H9 (cell line): ENCODE data around the gene FKRP. TPM values are rescaled to one million over a fixed set of nuclear protein-coding genes. Genes with fewer than 3 reads are reported as not detected.

Experiments used
- DNase-seq: peaks from one replicate; pipeline ENCODE4 v3.0.0-alpha.2; 2017
- H2AFZ ChIP-seq: one replicate; pipeline ENCODE4 v1.6.1; 2013; ENCODE audit warnings: mild to moderate bottlenecking, low read length, control low read depth, moderate library complexity
- H2AK5ac ChIP-seq: 2 replicates; pipeline ENCODE4 v1.6.1; 2013; ENCODE audit warnings: low read length, control low read depth, mixed read lengths; ENCODE audit not compliant: insufficient read length
- H2BK120ac ChIP-seq: one replicate; pipeline ENCODE4 v1.6.1; 2013; ENCODE audit warnings: low read depth, mild to moderate bottlenecking, low read length, control low read depth, inconsistent platforms; ENCODE audit not compliant: poor library complexity, severe bottlenecking
- H2BK12ac ChIP-seq: 2 replicates; pipeline ENCODE4 v1.6.1; 2013; ENCODE audit warnings: low read length, control low read depth, mixed read lengths, low read depth; ENCODE audit not compliant: insufficient read length
- H2BK15ac ChIP-seq: 2 replicates; pipeline ENCODE4 v1.6.1; 2013; ENCODE audit warnings: low read depth, low read length, control low read depth
- H2BK20ac ChIP-seq: one replicate; pipeline ENCODE4 v1.6.1; 2013; ENCODE audit warnings: low read depth, mild to moderate bottlenecking, low read length, control low read depth, inconsistent platforms; ENCODE audit not compliant: poor library complexity, severe bottlenecking
- H2BK5ac ChIP-seq: 2 replicates; pipeline ENCODE4 v1.6.1; 2013; ENCODE audit warnings: low read length, control low read depth, mixed read lengths; ENCODE audit not compliant: insufficient read length
- H3K14ac ChIP-seq: 2 replicates; pipeline ENCODE4 v1.6.1; 2013; ENCODE audit warnings: low read length, control low read depth; ENCODE audit not compliant: insufficient read depth
- H3K18ac ChIP-seq: 2 replicates; pipeline ENCODE4 v1.6.1; 2013; ENCODE audit warnings: low read depth, mild to moderate bottlenecking, mixed read lengths, low read length, control low read depth; ENCODE audit not compliant: insufficient read length
- H3K23ac ChIP-seq: 2 replicates; pipeline ENCODE4 v1.6.1; 2013; ENCODE audit warnings: low read length, control low read depth, mixed read lengths, low read depth; ENCODE audit not compliant: insufficient read length
- H3K23me2 ChIP-seq: 2 replicates; pipeline ENCODE4 v1.6.1; 2013; ENCODE audit warnings: low read depth, mild to moderate bottlenecking, mixed read lengths, low read length, control low read depth; ENCODE audit not compliant: insufficient read length, poor library complexity, severe bottlenecking
- H3K27ac ChIP-seq: 2 replicates; pipeline ENCODE4 v1.5.1; 2013; ENCODE audit warnings: low read length, control low read depth, mixed read lengths, low read depth; ENCODE audit not compliant: insufficient read length
- H3K27me3 ChIP-seq: 2 replicates; pipeline ENCODE4 v1.6.1; 2013; ENCODE audit warnings: low read length, control low read depth, inconsistent platforms; ENCODE audit not compliant: insufficient read depth
- H3K4ac ChIP-seq: 2 replicates; pipeline ENCODE4 v1.6.1; 2013; ENCODE audit warnings: low read depth, mild to moderate bottlenecking, control low read depth, inconsistent platforms, low read length, moderate library complexity
- H3K4me1 ChIP-seq: 2 replicates; pipeline ENCODE4 v1.6.1; 2013; ENCODE audit warnings: low read length, control low read depth, inconsistent platforms; ENCODE audit not compliant: insufficient read depth
- H3K4me2 ChIP-seq: 2 replicates; pipeline ENCODE4 v1.6.1; 2013; ENCODE audit warnings: low read length, control low read depth, mixed read lengths; ENCODE audit not compliant: insufficient read length, insufficient read depth
- H3K56ac ChIP-seq: 2 replicates; pipeline ENCODE4 v1.6.1; 2013; ENCODE audit warnings: low read depth, mild to moderate bottlenecking, mixed read lengths, low read length, control low read depth; ENCODE audit not compliant: insufficient read length
- H3K79me1 ChIP-seq: 2 replicates; pipeline ENCODE4 v1.6.1; 2013; ENCODE audit warnings: low read depth, mild to moderate bottlenecking, moderate library complexity, low read length, control low read depth, inconsistent platforms; ENCODE audit not compliant: insufficient read depth, poor library complexity, severe bottlenecking
- H3K79me2 ChIP-seq: 2 replicates; pipeline ENCODE4 v1.6.1; 2013; ENCODE audit warnings: low read length, control low read depth, inconsistent platforms; ENCODE audit not compliant: insufficient read depth
- H3K9ac ChIP-seq: 2 replicates; pipeline ENCODE4 v1.6.1; 2013; ENCODE audit warnings: low read length, control low read depth, mixed read lengths; ENCODE audit not compliant: insufficient read length; ENCODE audit errors: extremely low read depth
- H3K9me3 ChIP-seq: one replicate; pipeline ENCODE4 v1.6.1; 2013; ENCODE audit warnings: low read depth, low read length, inconsistent platforms; ENCODE audit not compliant: control insufficient read depth
- H3T11ph ChIP-seq: one replicate; pipeline ENCODE4 v1.6.1; 2013; ENCODE audit warnings: mild to moderate bottlenecking, low read length, control low read depth, inconsistent platforms
- H4K20me1 ChIP-seq: one replicate; pipeline ENCODE4 v1.6.1; 2013; ENCODE audit not compliant: control insufficient read depth, insufficient read length, insufficient read depth
- H4K5ac ChIP-seq: 2 replicates; pipeline ENCODE4 v1.6.1; 2013; ENCODE audit warnings: low read depth, mild to moderate bottlenecking, mixed read lengths, low read length, control low read depth; ENCODE audit not compliant: insufficient read length
- H4K8ac ChIP-seq: replicated peaks from 2 replicates; pipeline ENCODE4 v1.6.1; 2013; ENCODE audit warnings: low read length, control low read depth, mixed read lengths, low read depth; ENCODE audit not compliant: insufficient read length
- H4K91ac ChIP-seq: 2 replicates; pipeline ENCODE4 v1.6.1; 2013; ENCODE audit warnings: low read depth, mild to moderate bottlenecking, moderate library complexity, mixed read lengths, low read length, control low read depth; ENCODE audit not compliant: insufficient read length
- H3K27ac Mint-ChIP-seq, 3 experiments: 2 replicates in 2 of 3; 3 replicates in 1 of 3; pipeline ENCODE4 v1.8.0; 2020 to 2021; ENCODE audit warnings: mixed read lengths in 3 of 3, mild to moderate bottlenecking in 1 of 3, moderate library complexity in 1 of 3
- H3K27me3 Mint-ChIP-seq: 2 replicates; pipeline ENCODE4 v1.8.0; 2021; ENCODE audit warnings: low read depth, mild to moderate bottlenecking, moderate library complexity, mixed read lengths
- H3K36me3 Mint-ChIP-seq, 3 experiments: 2 replicates in 2 of 3; 3 replicates in 1 of 3; pipeline ENCODE4 v1.8.0; 2020 to 2021; ENCODE audit warnings: low read depth in 3 of 3, mixed read lengths in 3 of 3; ENCODE audit not compliant: insufficient read depth in 1 of 3
- H3K4me1 Mint-ChIP-seq, 2 experiments: 2 replicates each; pipeline ENCODE4 v1.8.0; 2020; ENCODE audit warnings: mixed read lengths in 2 of 2
- H3K4me3 Mint-ChIP-seq, 2 experiments: 2 replicates in 1 of 2; 3 replicates in 1 of 2; pipeline ENCODE4 v1.8.0; 2020 to 2021; ENCODE audit warnings: mild to moderate bottlenecking in 2 of 2, mixed read lengths in 2 of 2, moderate library complexity in 1 of 2
- H3K9me3 Mint-ChIP-seq, 2 experiments: 2 replicates in 1 of 2; 3 replicates in 1 of 2; pipeline ENCODE4 v1.8.0; 2020; ENCODE audit warnings: mild to moderate bottlenecking in 2 of 2, mixed read lengths in 2 of 2, moderate library complexity in 1 of 2
- WGBS: extraction: QIAGEN DNeasy Blood & Tissue Kit; methylation state at CpG from one replicate; pipeline ENCODE4 v1.1.7; 2013; ENCODE audit warnings: missing lambda C conversion rate, low lambda C conversion rate, mixed read lengths; ENCODE audit not compliant: insufficient read length; ENCODE audit errors: extremely low coverage; 5-methylcytosine and 5-hydroxymethylcytosine counted together
- total RNA-seq: library from RNA; stranded (reverse); gene quantifications from 2 replicates; pipeline ENCODE4 v1.2.1, GENCODE V29; 2021
- TF ChIP-seq, protein P1 (sequence below): fragments of 200-600 bp; sonication (generic); conservative IDR thresholded peaks from 3 replicates; pipeline ENCODE4 v1.8.0; 2021; ENCODE audit warnings: antibody characterized with exemption, mild to moderate bottlenecking

Gene FKRP
- total RNA-seq, 1 experiment from 2014 or later: 42.2 TPM

DNA sequence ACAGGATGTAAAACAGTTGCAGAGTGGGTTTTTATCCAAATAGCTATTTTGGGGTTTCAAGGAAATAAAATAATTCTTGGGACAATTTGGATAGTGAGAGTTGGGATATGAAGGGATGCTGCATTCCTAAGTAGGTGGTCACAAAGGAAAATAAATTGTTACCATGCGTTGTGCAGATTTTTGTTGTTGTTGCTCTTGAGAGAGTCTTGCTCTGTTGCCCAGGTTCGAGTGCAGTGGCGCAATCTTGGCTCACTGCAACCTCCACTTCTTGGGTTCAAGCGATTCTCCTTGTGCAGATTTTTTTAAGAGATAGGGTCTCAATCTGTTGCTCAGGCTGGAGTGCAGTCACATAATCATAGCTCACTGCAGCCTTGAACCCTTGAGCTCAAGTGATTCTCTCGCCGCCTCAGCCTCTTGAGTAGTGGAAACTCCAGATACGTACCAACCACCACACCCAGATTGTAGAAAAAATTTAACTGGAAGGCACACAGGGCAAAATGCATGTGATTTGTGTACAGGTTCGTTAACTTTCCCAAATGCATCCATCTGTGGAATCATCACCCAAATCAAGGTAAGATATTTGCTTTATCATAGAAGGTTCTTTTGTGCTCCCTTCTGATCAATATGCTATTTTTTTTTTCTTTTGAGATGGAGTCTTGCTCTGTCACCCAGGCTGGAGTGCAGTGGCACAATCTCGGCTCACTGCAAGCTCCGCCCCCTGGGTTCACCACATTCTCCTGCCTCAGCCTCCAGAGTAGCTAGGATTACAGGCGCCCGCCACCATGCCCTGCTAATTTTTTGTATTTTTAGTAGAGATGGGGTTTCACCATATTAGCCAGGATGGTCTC, 26.5 kb downstream of the FKRP start:
- Histone ChIP-seq H3K4me1 (no peaks in the 10 kb centered on the region), H4K91ac (no peak overlapping the region), H2BK5ac (no peak overlapping the region), H3K27ac (no peak overlapping the region), H4K5ac (no peak overlapping the region), H3T11ph (no peak overlapping the region), H2BK120ac (no peak overlapping the region), H2BK12ac (no peak overlapping the region), H2BK20ac (no peak overlapping the region), H3K23ac (no peak overlapping the region), H3K9ac (no peak overlapping the region), H2AFZ (no peak overlapping the region), H3K9me3 (no peaks in the 10 kb centered on the region), H3K18ac (no peak overlapping the region), H3K23me2 (no peaks in the 10 kb centered on the region), H2BK15ac (no peak overlapping the region), H3K4ac (no peak overlapping the region), H4K20me1 (no peaks in the 10 kb centered on the region), H3K27me3 (no peaks in the 10 kb centered on the region), H3K14ac (no peak overlapping the region), H3K79me2 (no peaks in the 10 kb centered on the region), H3K79me1 (no peaks in the 10 kb centered on the region), H4K8ac (no peak overlapping the region), H3K56ac (no peak overlapping the region), H3K4me2 (no peak overlapping the region), H2AK5ac (no peak overlapping the region)
- no peaks in the 10 kb centered on the region for H3K27me3 Mint-ChIP-seq
- TF ChIP-seq, protein P1, sequence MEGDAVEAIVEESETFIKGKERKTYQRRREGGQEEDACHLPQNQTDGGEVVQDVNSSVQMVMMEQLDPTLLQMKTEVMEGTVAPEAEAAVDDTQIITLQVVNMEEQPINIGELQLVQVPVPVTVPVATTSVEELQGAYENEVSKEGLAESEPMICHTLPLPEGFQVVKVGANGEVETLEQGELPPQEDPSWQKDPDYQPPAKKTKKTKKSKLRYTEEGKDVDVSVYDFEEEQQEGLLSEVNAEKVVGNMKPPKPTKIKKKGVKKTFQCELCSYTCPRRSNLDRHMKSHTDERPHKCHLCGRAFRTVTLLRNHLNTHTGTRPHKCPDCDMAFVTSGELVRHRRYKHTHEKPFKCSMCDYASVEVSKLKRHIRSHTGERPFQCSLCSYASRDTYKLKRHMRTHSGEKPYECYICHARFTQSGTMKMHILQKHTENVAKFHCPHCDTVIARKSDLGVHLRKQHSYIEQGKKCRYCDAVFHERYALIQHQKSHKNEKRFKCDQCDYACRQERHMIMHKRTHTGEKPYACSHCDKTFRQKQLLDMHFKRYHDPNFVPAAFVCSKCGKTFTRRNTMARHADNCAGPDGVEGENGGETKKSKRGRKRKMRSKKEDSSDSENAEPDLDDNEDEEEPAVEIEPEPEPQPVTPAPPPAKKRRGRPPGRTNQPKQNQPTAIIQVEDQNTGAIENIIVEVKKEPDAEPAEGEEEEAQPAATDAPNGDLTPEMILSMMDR: no peak
- DNase-seq: no peak
- no CpG with 5 or more reads among the region's 12 CpGs for WGBS
- H3K4me3 Mint-ChIP-seq: no peak overlapping the region
- peaks cover 25 to 40% (median 28%) of the 10 kb centered on the region in 3 experiments for H3K36me3 Mint-ChIP-seq
- peaks cover 6 to 7% of the 10 kb centered on the region in 2 experiments; a peak in 2 of 4 replicates for H3K4me1 Mint-ChIP-seq
- no peaks in the 10 kb centered on the region; a peak in 1 of 5 replicates for H3K9me3 Mint-ChIP-seq
- H3K27ac Mint-ChIP-seq: peak overlapping the region in 1 of 3 experiments; percentile 34; a peak in 2 of 7 replicates
